ENCODE data around the gene PLS1.

PLS1 gene

DNA sequence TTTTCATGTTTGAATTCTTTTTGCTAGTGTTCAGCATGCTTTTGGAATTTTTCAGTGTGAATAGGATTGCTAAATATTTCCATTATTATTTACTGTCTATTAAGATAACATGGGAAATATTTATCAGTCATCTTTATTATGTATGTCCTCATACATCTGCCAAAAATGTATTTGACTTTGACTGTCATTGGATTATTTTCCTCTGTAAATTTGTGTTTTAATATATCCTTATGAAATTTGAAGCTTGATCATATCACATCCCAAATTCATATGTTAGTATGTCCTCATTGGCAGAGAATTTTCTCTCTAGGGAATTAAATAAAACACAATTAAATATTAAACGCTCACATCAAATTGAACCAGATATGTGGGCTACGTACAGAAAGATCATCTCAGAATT is 95.3 kb downstream of the PLS1 start:
- Histone ChIP-seq H3K4me3 (replicated peaks; ENCODE audit: low read depth, low read length) (no peak overlapping the region), H3K36me3 (ENCODE audit: control insufficient read depth, insufficient read depth, low read length) (no peaks in the 10 kb centered on the region), H3K27me3 (replicated peaks; ENCODE audit: control insufficient read depth, insufficient read depth, low read length) (no peaks in the 10 kb centered on the region)
- no peak for DNase-seq (ENCODE audit: extremely low read depth, insufficient read length)
- TF ChIP-seq, protein P1, sequence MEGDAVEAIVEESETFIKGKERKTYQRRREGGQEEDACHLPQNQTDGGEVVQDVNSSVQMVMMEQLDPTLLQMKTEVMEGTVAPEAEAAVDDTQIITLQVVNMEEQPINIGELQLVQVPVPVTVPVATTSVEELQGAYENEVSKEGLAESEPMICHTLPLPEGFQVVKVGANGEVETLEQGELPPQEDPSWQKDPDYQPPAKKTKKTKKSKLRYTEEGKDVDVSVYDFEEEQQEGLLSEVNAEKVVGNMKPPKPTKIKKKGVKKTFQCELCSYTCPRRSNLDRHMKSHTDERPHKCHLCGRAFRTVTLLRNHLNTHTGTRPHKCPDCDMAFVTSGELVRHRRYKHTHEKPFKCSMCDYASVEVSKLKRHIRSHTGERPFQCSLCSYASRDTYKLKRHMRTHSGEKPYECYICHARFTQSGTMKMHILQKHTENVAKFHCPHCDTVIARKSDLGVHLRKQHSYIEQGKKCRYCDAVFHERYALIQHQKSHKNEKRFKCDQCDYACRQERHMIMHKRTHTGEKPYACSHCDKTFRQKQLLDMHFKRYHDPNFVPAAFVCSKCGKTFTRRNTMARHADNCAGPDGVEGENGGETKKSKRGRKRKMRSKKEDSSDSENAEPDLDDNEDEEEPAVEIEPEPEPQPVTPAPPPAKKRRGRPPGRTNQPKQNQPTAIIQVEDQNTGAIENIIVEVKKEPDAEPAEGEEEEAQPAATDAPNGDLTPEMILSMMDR (IDR thresholded peaks at IDR 0.05; ENCODE audit: insufficient read depth, low read length, poor library complexity, severe bottlenecking): no peak

DNA sequence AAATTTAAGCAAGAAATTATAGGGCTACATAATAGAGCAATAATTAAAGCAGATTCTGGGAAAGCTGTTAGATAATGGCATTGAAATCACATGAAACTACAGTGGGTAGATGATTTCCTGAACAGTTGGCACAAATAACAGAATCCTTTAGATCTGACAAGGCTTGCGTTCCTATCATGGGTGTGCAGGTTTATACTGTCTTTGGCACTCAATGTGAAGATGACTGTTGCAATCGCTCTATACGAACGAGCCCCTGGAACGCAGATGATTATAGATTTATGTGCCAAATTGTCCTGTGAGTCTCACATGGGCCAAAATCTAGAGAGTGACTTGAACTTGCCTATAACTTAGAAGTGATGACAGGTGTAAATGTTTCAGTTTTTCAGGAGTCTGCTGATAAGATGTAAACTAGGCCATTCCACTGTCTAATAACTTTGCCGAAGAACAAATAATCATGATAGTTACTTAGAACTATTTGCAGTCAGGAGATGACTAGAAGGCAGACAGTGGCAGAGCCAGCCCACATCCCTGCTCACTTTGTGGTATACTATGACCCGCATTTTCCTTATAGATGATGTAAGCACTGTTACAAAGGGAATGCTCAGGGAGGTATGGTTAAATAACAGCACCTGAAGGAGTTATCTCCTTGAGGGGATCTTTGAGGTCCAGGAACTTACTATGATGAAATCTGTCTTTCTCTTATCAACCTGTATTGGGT is 97.1 kb downstream of the PLS1 start:
- Histone ChIP-seq H3K27me3 (replicated peaks; ENCODE audit: control insufficient read depth, insufficient read depth, low read length) (no peaks in the 10 kb centered on the region), H3K4me3 (replicated peaks; ENCODE audit: low read depth, low read length) (no peak overlapping the region), H3K36me3 (ENCODE audit: control insufficient read depth, insufficient read depth, low read length) (no peaks in the 10 kb centered on the region)
- TF ChIP-seq, protein P1 (IDR thresholded peaks at IDR 0.05; ENCODE audit: insufficient read depth, low read length, poor library complexity, severe bottlenecking): no peak
- no peak for DNase-seq (ENCODE audit: extremely low read depth, insufficient read length)

DNA sequence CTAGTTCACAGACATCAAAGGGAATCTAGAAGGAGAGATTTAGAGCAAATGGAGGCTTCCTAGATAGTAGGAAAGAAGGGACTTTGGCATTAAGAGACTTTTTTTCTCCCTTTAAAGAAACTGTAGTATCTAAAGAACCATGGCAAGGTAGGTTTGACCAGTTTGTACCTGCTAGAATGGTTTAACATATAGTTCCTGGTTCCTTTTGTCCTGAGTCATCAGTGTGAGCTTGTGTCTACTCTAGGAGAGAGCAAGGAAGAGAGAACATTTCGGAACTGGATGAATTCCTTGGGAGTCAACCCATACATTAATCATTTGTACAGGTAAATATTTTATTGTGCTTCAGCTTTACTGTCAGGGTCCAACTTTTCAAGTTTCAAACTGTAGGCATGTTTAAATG is 98.0 kb downstream of the PLS1 start:
- no peaks in the 10 kb centered on the region for H3K36me3 ChIP-seq (ENCODE audit: control insufficient read depth, insufficient read depth, low read length)
- DNase-seq (ENCODE audit: extremely low read depth, insufficient read length): no peak
- no peaks in the 10 kb centered on the region for H3K27me3 ChIP-seq (replicated peaks; ENCODE audit: control insufficient read depth, insufficient read depth, low read length)
- no peak overlapping the region for H3K4me3 ChIP-seq (replicated peaks; ENCODE audit: low read depth, low read length)
- TF ChIP-seq, protein P1 (IDR thresholded peaks at IDR 0.05; ENCODE audit: insufficient read depth, low read length, poor library complexity, severe bottlenecking): no peak

DNA sequence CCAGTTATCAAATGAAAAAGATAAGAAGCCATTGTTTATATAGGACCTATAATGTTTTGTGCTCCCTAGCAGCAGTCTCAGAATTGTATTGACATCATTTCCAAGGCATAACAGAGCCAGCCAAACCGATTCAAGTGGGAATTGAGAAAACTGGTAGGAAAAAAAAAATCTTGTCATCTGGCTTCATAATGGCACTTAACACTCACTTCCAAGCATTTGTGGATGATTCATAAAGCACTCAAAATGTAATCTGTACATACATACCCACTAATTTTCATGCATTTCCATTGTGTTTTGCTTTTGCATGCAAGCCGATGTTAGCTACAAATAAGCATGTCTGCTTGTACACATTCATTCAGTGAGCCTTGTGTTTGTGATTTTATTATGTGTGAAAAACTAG is 109.0 kb downstream of the PLS1 start:
- TF ChIP-seq, protein P1 (IDR thresholded peaks at IDR 0.05; ENCODE audit: insufficient read depth, low read length, poor library complexity, severe bottlenecking): no peak
- H3K27me3 ChIP-seq (replicated peaks; ENCODE audit: control insufficient read depth, insufficient read depth, low read length): no peaks in the 10 kb centered on the region
- H3K4me3 ChIP-seq (replicated peaks; ENCODE audit: low read depth, low read length): no peak overlapping the region
- no peaks in the 10 kb centered on the region for H3K36me3 ChIP-seq (ENCODE audit: control insufficient read depth, insufficient read depth, low read length)
- no peak for DNase-seq (ENCODE audit: extremely low read depth, insufficient read length)

DNA sequence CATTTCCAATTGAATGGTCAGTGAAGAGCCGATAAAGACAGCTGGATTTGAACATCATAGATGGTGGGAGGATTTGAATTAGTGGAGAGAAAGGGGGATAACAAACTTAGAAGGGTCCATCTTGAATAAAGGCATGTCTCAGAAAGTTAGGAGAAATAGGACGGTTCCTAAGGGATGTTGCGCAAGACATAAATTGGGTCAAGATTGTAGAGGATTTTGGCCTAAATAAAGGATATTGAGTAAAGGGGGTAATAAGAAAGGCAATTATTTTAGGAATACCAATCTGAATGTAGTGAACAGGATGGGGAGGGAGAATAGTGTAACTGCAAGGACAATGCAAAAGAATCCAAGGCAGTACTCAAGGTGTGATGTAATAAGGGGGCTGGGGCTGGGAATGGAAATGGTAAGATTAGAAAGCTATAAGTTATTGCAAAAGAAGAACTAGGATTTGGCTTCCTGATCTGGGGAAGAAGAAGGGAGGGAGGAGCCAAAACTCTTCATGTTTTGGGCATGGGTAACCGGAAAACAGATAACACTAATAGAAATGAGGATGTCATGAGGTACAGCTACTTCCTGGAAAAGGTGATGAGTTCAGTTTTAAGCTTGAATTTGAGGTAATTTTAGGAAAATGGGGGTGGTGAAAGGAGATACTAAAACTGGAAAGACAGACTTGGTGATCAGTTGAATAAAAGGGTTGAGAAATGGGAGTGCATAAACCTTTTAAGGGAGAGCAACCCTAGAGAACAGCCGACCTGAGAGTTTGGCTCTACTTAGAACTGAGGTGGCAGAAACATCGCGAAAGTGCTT is 110.3 kb downstream of the PLS1 start:
- TF ChIP-seq, protein P1 (IDR thresholded peaks at IDR 0.05; ENCODE audit: insufficient read depth, low read length, poor library complexity, severe bottlenecking): no peak
- H3K4me3 ChIP-seq (replicated peaks; ENCODE audit: low read depth, low read length): no peak overlapping the region
- no peaks in the 10 kb centered on the region for H3K36me3 ChIP-seq (ENCODE audit: control insufficient read depth, insufficient read depth, low read length)
- no peaks in the 10 kb centered on the region for H3K27me3 ChIP-seq (replicated peaks; ENCODE audit: control insufficient read depth, insufficient read depth, low read length)
- no peak for DNase-seq (ENCODE audit: extremely low read depth, insufficient read length)
